ENCODE data around the gene LKAAEAR1.

DNA sequence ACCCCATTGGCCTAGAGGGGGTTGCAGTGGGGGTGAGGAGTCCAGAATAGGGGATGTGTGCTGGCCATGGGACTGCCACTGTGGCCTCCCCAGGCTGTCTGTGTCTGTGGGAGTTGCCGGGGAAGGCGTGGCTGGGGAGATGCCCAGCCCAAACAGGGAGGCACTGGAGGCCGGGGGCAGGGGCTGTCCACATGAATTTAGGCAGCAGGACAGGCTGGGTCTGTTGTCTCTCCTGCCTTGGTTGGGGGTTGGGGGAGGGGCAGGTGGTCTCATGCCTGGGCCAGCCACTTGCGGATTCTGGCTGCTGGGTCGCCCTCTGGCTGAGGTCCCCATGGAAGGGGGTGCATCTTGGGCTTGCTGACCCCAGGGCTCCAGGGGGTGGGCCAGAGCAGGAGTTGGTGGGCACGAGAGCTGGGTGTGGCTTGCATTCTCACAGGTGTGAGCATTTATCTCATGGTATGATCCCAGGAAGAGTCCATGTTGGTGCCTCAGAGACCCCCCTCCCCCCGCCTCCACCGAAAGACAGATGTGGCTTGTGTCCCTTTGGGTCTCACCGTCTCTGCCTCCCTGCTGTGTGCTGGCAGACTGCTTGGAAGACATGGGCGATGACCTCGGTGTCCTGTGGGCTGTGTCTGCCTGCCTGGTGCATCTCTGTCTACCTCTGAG, 38.7 kb downstream of the LKAAEAR1 start:
- TF ChIP-seq, protein P1, sequence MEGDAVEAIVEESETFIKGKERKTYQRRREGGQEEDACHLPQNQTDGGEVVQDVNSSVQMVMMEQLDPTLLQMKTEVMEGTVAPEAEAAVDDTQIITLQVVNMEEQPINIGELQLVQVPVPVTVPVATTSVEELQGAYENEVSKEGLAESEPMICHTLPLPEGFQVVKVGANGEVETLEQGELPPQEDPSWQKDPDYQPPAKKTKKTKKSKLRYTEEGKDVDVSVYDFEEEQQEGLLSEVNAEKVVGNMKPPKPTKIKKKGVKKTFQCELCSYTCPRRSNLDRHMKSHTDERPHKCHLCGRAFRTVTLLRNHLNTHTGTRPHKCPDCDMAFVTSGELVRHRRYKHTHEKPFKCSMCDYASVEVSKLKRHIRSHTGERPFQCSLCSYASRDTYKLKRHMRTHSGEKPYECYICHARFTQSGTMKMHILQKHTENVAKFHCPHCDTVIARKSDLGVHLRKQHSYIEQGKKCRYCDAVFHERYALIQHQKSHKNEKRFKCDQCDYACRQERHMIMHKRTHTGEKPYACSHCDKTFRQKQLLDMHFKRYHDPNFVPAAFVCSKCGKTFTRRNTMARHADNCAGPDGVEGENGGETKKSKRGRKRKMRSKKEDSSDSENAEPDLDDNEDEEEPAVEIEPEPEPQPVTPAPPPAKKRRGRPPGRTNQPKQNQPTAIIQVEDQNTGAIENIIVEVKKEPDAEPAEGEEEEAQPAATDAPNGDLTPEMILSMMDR (optimal IDR thresholded peaks at IDR 0.05 in 1 of 3, IDR thresholded peaks at IDR 0.05 in 1 of 3, conservative IDR thresholded peaks at IDR 0.05 in 1 of 3; ENCODE audit: extremely low read depth in 1 of 3, insufficient read depth in 2 of 3, low read length in 3 of 3) = no peak
- no peak for TF ChIP-seq EZH2 (IDR thresholded peaks at IDR 0.05; ENCODE audit: low read length)
